ENCODE data around the gene CNOT6. TPM values are rescaled to one million over a fixed set of nuclear protein-coding genes. Genes with fewer than 3 reads are reported as not detected.
A peak's percentile ranks its signal among the peaks of the same experiment; 100 is the strongest.

Gene CNOT6
- total and polyA plus RNA-seq, 10 of the 15 experiments (the other 5 are each of a cell fraction or from before 2014, with no cell fraction given), result 3.8 to 22.1 (median 12.1) TPM

DNA sequence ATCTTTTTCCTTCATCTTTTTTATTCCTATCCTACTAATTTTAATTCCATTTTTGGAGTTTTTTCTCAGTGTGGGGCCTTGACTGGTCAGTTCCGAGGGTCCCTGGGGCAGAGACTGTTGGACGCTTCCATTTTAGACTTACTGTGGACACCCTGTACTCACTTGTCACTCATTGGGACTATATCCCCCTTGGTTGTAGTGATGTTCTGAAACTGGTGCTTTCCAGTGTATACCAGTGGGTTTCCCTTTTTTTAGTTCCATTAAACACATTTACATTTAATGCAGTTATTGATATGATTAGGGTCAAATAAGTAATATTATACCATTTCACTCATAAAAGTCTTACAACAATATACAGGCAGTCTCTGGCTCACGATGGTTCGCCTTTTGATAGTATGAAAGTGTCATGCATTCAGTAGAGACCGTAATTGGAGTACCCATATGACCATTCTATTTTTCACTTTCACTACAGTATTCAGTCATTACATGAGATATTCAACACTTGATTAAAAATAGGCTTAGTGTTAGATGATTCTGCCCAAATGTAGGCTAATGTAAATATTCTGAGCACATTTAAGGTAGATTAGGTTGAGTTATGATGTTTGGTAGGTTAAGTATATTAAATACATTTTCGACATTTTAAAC lies 46.0 kb downstream of the CNOT6 start (continued):
- TF ChIP-seq PAX5 (IDR thresholded peaks at IDR 0.05; ENCODE audit: borderline replicate concordance, low read depth, low read length) (no peak), GABPA (IDR thresholded peaks at IDR 0.05; ENCODE audit: low read depth) (no peak), ATF7 (IDR thresholded peaks at IDR 0.05; ENCODE audit: low read depth) (peak; percentile 67; the same call in 1 of the 2 replicates), SREBF1 (IDR thresholded peaks at IDR 0.05; ENCODE audit: low read length) (no peak), EGR1 (IDR thresholded peaks at IDR 0.05; ENCODE audit: borderline replicate concordance in 1 of 2, low read depth in 2 of 2, low read length in 2 of 2) (no peak), KAT2A (conservative IDR thresholded peaks at IDR 0.05; ENCODE audit: control insufficient read depth, low read depth, low read length) (no peak), NFYB (IDR thresholded peaks at IDR 0.05; ENCODE audit: insufficient read depth, low read depth, low read length) (no peak), TCF7 (IDR thresholded peaks at IDR 0.05; ENCODE audit: borderline replicate concordance) (no peak), NR2C1 (IDR thresholded peaks at IDR 0.05) (no peak), RB1 (IDR thresholded peaks at IDR 0.05; ENCODE audit: borderline replicate concordance) (no peak), ETV6 (conservative IDR thresholded peaks at IDR 0.05 in 1 of 2, IDR thresholded peaks at IDR 0.05 in 1 of 2; ENCODE audit: borderline replicate concordance in 1 of 2, low read depth in 1 of 2) (no peak; a peak in 1 of 4 replicates), SUZ12 (IDR thresholded peaks at IDR 0.05; ENCODE audit: unreplicated experiment) (no peak), ZNF622 (IDR thresholded peaks at IDR 0.05) (no peak), IKZF2 (IDR thresholded peaks at IDR 0.05) (no peak), SRF (IDR thresholded peaks at IDR 0.05; ENCODE audit: low read depth in 2 of 2, low read length in 2 of 2) (no peak)
- TF ChIP-seq, protein P1, sequence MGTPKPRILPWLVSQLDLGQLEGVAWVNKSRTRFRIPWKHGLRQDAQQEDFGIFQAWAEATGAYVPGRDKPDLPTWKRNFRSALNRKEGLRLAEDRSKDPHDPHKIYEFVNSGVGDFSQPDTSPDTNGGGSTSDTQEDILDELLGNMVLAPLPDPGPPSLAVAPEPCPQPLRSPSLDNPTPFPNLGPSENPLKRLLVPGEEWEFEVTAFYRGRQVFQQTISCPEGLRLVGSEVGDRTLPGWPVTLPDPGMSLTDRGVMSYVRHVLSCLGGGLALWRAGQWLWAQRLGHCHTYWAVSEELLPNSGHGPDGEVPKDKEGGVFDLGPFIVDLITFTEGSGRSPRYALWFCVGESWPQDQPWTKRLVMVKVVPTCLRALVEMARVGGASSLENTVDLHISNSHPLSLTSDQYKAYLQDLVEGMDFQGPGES (IDR thresholded peaks at IDR 0.05), result no peak
- TF ChIP-seq, protein P2, sequence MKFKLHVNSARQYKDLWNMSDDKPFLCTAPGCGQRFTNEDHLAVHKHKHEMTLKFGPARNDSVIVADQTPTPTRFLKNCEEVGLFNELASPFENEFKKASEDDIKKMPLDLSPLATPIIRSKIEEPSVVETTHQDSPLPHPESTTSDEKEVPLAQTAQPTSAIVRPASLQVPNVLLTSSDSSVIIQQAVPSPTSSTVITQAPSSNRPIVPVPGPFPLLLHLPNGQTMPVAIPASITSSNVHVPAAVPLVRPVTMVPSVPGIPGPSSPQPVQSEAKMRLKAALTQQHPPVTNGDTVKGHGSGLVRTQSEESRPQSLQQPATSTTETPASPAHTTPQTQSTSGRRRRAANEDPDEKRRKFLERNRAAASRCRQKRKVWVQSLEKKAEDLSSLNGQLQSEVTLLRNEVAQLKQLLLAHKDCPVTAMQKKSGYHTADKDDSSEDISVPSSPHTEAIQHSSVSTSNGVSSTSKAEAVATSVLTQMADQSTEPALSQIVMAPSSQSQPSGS (IDR thresholded peaks at IDR 0.05; ENCODE audit: low read length), result peak; percentile 60
- TF ChIP-seq, protein P3, sequence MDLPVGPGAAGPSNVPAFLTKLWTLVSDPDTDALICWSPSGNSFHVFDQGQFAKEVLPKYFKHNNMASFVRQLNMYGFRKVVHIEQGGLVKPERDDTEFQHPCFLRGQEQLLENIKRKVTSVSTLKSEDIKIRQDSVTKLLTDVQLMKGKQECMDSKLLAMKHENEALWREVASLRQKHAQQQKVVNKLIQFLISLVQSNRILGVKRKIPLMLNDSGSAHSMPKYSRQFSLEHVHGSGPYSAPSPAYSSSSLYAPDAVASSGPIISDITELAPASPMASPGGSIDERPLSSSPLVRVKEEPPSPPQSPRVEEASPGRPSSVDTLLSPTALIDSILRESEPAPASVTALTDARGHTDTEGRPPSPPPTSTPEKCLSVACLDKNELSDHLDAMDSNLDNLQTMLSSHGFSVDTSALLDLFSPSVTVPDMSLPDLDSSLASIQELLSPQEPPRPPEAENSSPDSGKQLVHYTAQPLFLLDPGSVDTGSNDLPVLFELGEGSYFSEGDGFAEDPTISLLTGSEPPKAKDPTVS (IDR thresholded peaks at IDR 0.05; ENCODE audit: low read depth, low read length), result no peak
- TF ChIP-seq, protein P4, sequence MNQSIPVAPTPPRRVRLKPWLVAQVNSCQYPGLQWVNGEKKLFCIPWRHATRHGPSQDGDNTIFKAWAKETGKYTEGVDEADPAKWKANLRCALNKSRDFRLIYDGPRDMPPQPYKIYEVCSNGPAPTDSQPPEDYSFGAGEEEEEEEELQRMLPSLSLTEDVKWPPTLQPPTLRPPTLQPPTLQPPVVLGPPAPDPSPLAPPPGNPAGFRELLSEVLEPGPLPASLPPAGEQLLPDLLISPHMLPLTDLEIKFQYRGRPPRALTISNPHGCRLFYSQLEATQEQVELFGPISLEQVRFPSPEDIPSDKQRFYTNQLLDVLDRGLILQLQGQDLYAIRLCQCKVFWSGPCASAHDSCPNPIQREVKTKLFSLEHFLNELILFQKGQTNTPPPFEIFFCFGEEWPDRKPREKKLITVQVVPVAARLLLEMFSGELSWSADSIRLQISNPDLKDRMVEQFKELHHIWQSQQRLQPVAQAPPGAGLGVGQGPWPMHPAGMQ (IDR thresholded peaks at IDR 0.05; ENCODE audit: borderline replicate concordance), result no peak
- TF ChIP-seq, protein P5, sequence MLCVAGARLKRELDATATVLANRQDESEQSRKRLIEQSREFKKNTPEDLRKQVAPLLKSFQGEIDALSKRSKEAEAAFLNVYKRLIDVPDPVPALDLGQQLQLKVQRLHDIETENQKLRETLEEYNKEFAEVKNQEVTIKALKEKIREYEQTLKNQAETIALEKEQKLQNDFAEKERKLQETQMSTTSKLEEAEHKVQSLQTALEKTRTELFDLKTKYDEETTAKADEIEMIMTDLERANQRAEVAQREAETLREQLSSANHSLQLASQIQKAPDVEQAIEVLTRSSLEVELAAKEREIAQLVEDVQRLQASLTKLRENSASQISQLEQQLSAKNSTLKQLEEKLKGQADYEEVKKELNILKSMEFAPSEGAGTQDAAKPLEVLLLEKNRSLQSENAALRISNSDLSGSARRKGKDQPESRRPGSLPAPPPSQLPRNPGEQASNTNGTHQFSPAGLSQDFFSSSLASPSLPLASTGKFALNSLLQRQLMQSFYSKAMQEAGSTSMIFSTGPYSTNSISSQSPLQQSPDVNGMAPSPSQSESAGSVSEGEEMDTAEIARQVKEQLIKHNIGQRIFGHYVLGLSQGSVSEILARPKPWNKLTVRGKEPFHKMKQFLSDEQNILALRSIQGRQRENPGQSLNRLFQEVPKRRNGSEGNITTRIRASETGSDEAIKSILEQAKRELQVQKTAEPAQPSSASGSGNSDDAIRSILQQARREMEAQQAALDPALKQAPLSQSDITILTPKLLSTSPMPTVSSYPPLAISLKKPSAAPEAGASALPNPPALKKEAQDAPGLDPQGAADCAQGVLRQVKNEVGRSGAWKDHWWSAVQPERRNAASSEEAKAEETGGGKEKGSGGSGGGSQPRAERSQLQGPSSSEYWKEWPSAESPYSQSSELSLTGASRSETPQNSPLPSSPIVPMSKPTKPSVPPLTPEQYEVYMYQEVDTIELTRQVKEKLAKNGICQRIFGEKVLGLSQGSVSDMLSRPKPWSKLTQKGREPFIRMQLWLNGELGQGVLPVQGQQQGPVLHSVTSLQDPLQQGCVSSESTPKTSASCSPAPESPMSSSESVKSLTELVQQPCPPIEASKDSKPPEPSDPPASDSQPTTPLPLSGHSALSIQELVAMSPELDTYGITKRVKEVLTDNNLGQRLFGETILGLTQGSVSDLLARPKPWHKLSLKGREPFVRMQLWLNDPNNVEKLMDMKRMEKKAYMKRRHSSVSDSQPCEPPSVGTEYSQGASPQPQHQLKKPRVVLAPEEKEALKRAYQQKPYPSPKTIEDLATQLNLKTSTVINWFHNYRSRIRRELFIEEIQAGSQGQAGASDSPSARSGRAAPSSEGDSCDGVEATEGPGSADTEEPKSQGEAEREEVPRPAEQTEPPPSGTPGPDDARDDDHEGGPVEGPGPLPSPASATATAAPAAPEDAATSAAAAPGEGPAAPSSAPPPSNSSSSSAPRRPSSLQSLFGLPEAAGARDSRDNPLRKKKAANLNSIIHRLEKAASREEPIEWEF (IDR thresholded peaks at IDR 0.05; ENCODE audit: insufficient replicate concordance, low read depth, low read length), result no peak

Data from GM12878 (cell line).